GM23248 (cell line): ENCODE results near the gene NRF1. TPM values are rescaled to one million over a fixed set of nuclear protein-coding genes. Genes with fewer than 3 reads are reported as not detected.

Experiments used
- DNase-seq: peaks from one replicate; pipeline ENCODE4 v3.0.0-alpha.2; 2015
- H2AFZ ChIP-seq: fragments of 200-600 bp; sonication (generic); 2 replicates; pipeline ENCODE4 v1.6.1; 2016; ENCODE audit warnings: antibody characterized with exemption
- H3F3A ChIP-seq: fragments of 200-600 bp; sonication (generic); 2 replicates; pipeline ENCODE4 v1.6.1; 2016; ENCODE audit warnings: mild to moderate bottlenecking, antibody characterized with exemption, mixed run types; ENCODE audit not compliant: insufficient read depth
- H3K27ac ChIP-seq: fragments of 200-600 bp; sonication (generic); 2 replicates; pipeline ENCODE4 v1.5.1; 2016; ENCODE audit warnings: mild to moderate bottlenecking
- H3K27me3 ChIP-seq: fragments of 200-600 bp; sonication (generic); replicated peaks from 2 replicates; pipeline ENCODE4 v1.6.1; 2016; ENCODE audit warnings: mild to moderate bottlenecking; ENCODE audit not compliant: insufficient read depth
- H3K36me3 ChIP-seq: fragments of 200-600 bp; sonication (generic); 2 replicates; pipeline ENCODE4 v1.6.1; 2016; ENCODE audit warnings: low read depth, mild to moderate bottlenecking
- H3K4me1 ChIP-seq: fragments of 200-600 bp; sonication (generic); 2 replicates; pipeline ENCODE4 v1.6.1; 2016; ENCODE audit warnings: mild to moderate bottlenecking; ENCODE audit not compliant: insufficient read depth
- H3K4me2 ChIP-seq: fragments of 200-600 bp; sonication (generic); one replicate; pipeline ENCODE4 v1.6.1; 2016; ENCODE audit warnings: mild to moderate bottlenecking; ENCODE audit not compliant: unreplicated experiment
- H3K4me3 ChIP-seq: fragments of 200-600 bp; sonication (generic); 2 replicates; pipeline ENCODE4 v1.5.1; 2016; ENCODE audit warnings: mild to moderate bottlenecking
- H3K79me2 ChIP-seq: fragments of 200-600 bp; sonication (generic); 2 replicates; pipeline ENCODE4 v1.6.1; 2016; ENCODE audit warnings: mild to moderate bottlenecking; ENCODE audit not compliant: insufficient read depth
- H3K9ac ChIP-seq: fragments of 200-600 bp; sonication (generic); 2 replicates; pipeline ENCODE4 v1.6.1; 2016; ENCODE audit warnings: mild to moderate bottlenecking
- H3K9me2 ChIP-seq: fragments of 200-600 bp; sonication (generic); 2 replicates; pipeline ENCODE4 v1.6.1; 2016; ENCODE audit warnings: mixed run types, mild to moderate bottlenecking, moderate library complexity; ENCODE audit not compliant: insufficient read depth
- H3K9me3 ChIP-seq: fragments of 200-600 bp; sonication (generic); one replicate; pipeline ENCODE4 v1.6.1; 2017; ENCODE audit warnings: low read depth
- H4K20me1 ChIP-seq: fragments of 200-600 bp; sonication (generic); 2 replicates; pipeline ENCODE4 v1.6.0; 2016; ENCODE audit not compliant: insufficient read depth
- EZH2 ChIP-seq: fragments of 200-600 bp; sonication (generic); IDR thresholded peaks from 2 replicates; pipeline ENCODE4 v1.6.1; 2018; ENCODE audit warnings: antibody characterized with exemption, mild to moderate bottlenecking; ENCODE audit not compliant: insufficient read depth, poor library complexity, severe bottlenecking
- EZH2phosphoT487 ChIP-seq: fragments of 200-600 bp; sonication (generic); IDR thresholded peaks from 2 replicates; pipeline ENCODE4 v1.6.1; 2018; ENCODE audit warnings: antibody characterized with exemption, moderate library complexity, mild to moderate bottlenecking, low read depth; ENCODE audit not compliant: insufficient read depth
- WGBS, 2 experiments: methylation state at CpG; one replicate each; pipeline ENCODE4 v1.1.6; 2015 to 2017; ENCODE audit warnings: low lambda C conversion rate in 2 of 2, low coverage in 1 of 2; ENCODE audit errors: missing lambda C conversion rate in 2 of 2; 5-methylcytosine and 5-hydroxymethylcytosine counted together
- in situ Hi-C: fragments of 300-500 bp; cut with MboI; formaldehyde crosslinking; loops from 2 replicates; pipeline ENCODE4 v1.15.0; 2020
- polyA plus RNA-seq: library from polyadenylated mRNA; unstranded; fragments of >200 nt; fragmentation: Nextera tagmentation; extraction: Ambion mirVana; gene quantifications from 2 replicates; pipeline ENCODE4 v1.2.1, GENCODE V29; 2016
- total RNA-seq: library from RNA; depleted of rRNA; stranded (reverse); fragments of >200 nt; shearing (Covaris generic); gene quantifications from 2 replicates; pipeline ENCODE4 v1.2.3, GENCODE V29; 2014

NRF1 gene
- total and polyA plus RNA-seq, 2 experiments from 2014 or later, result 3.5 to 11.1 TPM

GRCh38 chr7:129728875-129729467, 117.5 kb downstream of the NRF1 start:
- H3K79me2 ChIP-seq, result no peaks in the 10 kb centered on the region
- DNase-seq, result no peak

GRCh38 chr7:129729511-129729910, 118.0 kb downstream of the NRF1 start:
- Histone ChIP-seq H3K4me2 (no peak overlapping the region), H2AFZ (no peak overlapping the region), H3K9me3 (no peaks in the 10 kb centered on the region), H3K27me3 (no peaks in the 10 kb centered on the region), H3K79me2 (no peaks in the 10 kb centered on the region), H3K27ac (no peak overlapping the region), H3K9me2 (no peaks in the 10 kb centered on the region), H3F3A (no peaks in the 10 kb centered on the region), H3K4me1 (no peaks in the 10 kb centered on the region), H3K4me3 (no peak overlapping the region), H4K20me1 (no peaks in the 10 kb centered on the region), H3K9ac (no peak overlapping the region), H3K36me3 (peaks cover 11% of the 10 kb centered on the region; the same call in 1 of the 2 replicates)
- WGBS, 2 experiments, result 96 to 99% methylated on average over 2 of the region's 2 CpGs
- in situ Hi-C loops, result no loop called here
- no peak for DNase-seq
- TF ChIP-seq EZH2phosphoT487 (no peak), EZH2 (no peak)

More at GRCh38 chr7:129728875-129729467, 117.5 kb downstream of the NRF1 start:
- peaks cover 14% of the 10 kb centered on the region; the same call in 1 of the 2 replicates for H3K36me3 ChIP-seq
- in situ Hi-C loops, result no loop called here
- no peaks in the 10 kb centered on the region for H3K27me3 ChIP-seq
- H2AFZ ChIP-seq, result no peak overlapping the region
- no peak overlapping the region for H3K4me2 ChIP-seq
- no peaks in the 10 kb centered on the region for H3K4me1 ChIP-seq
- H3F3A ChIP-seq, result no peaks in the 10 kb centered on the region
- TF ChIP-seq EZH2 (no peak), EZH2phosphoT487 (no peak)
- H3K9me3 ChIP-seq, result no peaks in the 10 kb centered on the region
- H3K9me2 ChIP-seq, result no peaks in the 10 kb centered on the region
- H3K9ac ChIP-seq, result no peak overlapping the region
- no peak overlapping the region for H3K27ac ChIP-seq
- no peak overlapping the region for H3K4me3 ChIP-seq
- 78 to 83% methylated on average over 5 of the region's 5 CpGs for WGBS, 2 experiments
- H4K20me1 ChIP-seq, result no peaks in the 10 kb centered on the region

- Histone ChIP-seq H3K9me2 (no peaks in the 10 kb centered on the region), H3K4me2 (no peak overlapping the region), H3F3A (no peaks in the 10 kb centered on the region), H2AFZ (no peak overlapping the region), H3K79me2 (no peaks in the 10 kb centered on the region), H3K4me1 (no peaks in the 10 kb centered on the region), H3K36me3 (0 out of 2 replicates have a peak, but pooled peaks cover 4% of the 10 kb centered on the region), H3K9ac (no peak overlapping the region), H3K27ac (no peak overlapping the region), H4K20me1 (no peaks in the 10 kb centered on the region), H3K27me3 (no peaks in the 10 kb centered on the region), H3K9me3 (no peaks in the 10 kb centered on the region), H3K4me3 (no peak overlapping the region)
- in situ Hi-C loops, result no loop called here
- WGBS, 2 experiments, result 97 to 100% methylated on average over 3 of the region's 3 CpGs
- no peak for DNase-seq
- TF ChIP-seq EZH2phosphoT487, result no peak
Measured at GRCh38 chr7:129730159-129730558, 118.6 kb downstream of the NRF1 start.

- H3K27me3 ChIP-seq, result no peaks in the 10 kb centered on the region
- H4K20me1 ChIP-seq, result no peaks in the 10 kb centered on the region
- H3K27ac ChIP-seq, result no peak overlapping the region
- H3K36me3 ChIP-seq, result peaks cover 5% of the 10 kb centered on the region; the same call in 1 of the 2 replicates
- in situ Hi-C loops, result no loop called here
- H3K4me2 ChIP-seq, result no peak overlapping the region
- no peak overlapping the region for H3K9ac ChIP-seq
- H3K79me2 ChIP-seq, result no peaks in the 10 kb centered on the region
- H3K9me3 ChIP-seq, result no peaks in the 10 kb centered on the region
- 83 to 84% methylated on average over 5 of the region's 5 CpGs for WGBS, 2 experiments
- H3K4me3 ChIP-seq, result no peak overlapping the region
- no peaks in the 10 kb centered on the region for H3K9me2 ChIP-seq
- DNase-seq, result no peak
- no peak for TF ChIP-seq EZH2
- no peak for TF ChIP-seq EZH2phosphoT487
- no peaks in the 10 kb centered on the region for H3F3A ChIP-seq
- H2AFZ ChIP-seq, result no peak overlapping the region
- no peaks in the 10 kb centered on the region for H3K4me1 ChIP-seq
Measured at GRCh38 chr7:129734400-129734799, 122.9 kb downstream of the NRF1 start.
